Esophagus squamous epithelium (tissue), 4 donors: Measurements from ENCODE around the gene OR6N2.

Experiments used
- POLR2A ChIP-seq, 4 donors: fragments of 450-650 bp; IDR thresholded peaks; one replicate each; pipeline ENCODE4 v1.6.1; 2017; ENCODE audit warnings: antibody characterized with exemption in 4 of 4, mild to moderate bottlenecking in 4 of 4, moderate library complexity in 3 of 4
- TF ChIP-seq, protein P1 (sequence below), 6 experiments: fragments of 450-650 bp in 4 of 6; fragments of 200-600 bp in 2 of 6; sonication (generic) in 2 of 6; IDR thresholded peaks; one replicate each; pipeline ENCODE4 v1.5.1; 2016 to 2019; ENCODE audit warnings: antibody characterized with exemption in 6 of 6, mild to moderate bottlenecking in 4 of 6, moderate library complexity in 4 of 6

DNA sequence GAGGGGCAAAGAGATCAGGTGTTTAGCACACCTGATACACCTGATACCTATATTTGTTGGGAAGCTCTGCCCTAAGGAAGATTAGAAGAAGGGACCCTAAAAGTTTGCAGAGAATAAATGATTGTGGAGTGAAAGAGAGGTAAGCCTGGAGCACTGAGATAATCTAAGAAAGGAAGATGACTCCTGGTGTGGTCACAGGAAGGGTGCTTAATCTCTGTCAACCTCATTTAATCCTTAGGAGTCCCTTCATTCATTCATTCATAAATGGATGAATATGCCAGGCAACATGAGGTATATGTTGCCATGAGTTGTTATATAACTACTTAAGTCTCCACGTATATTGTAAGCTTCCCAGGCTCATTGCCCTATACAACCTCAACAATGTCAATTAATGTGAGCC lies 34.0 kb upstream of the OR6N2 start:
- no peak for TF ChIP-seq POLR2A (IDR thresholded peaks at IDR 0.05)
- TF ChIP-seq, protein P1, sequence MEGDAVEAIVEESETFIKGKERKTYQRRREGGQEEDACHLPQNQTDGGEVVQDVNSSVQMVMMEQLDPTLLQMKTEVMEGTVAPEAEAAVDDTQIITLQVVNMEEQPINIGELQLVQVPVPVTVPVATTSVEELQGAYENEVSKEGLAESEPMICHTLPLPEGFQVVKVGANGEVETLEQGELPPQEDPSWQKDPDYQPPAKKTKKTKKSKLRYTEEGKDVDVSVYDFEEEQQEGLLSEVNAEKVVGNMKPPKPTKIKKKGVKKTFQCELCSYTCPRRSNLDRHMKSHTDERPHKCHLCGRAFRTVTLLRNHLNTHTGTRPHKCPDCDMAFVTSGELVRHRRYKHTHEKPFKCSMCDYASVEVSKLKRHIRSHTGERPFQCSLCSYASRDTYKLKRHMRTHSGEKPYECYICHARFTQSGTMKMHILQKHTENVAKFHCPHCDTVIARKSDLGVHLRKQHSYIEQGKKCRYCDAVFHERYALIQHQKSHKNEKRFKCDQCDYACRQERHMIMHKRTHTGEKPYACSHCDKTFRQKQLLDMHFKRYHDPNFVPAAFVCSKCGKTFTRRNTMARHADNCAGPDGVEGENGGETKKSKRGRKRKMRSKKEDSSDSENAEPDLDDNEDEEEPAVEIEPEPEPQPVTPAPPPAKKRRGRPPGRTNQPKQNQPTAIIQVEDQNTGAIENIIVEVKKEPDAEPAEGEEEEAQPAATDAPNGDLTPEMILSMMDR (IDR thresholded peaks at IDR 0.05) = no peak
